Mucosa of descending colon (tissue), 3 donors: ENCODE data around the gene TMEM233. TPM values are rescaled to one million over a fixed set of nuclear protein-coding genes. Genes with fewer than 3 reads are reported as not detected.

Experiments
- ATAC-seq: fragments of 200-7000 bp; cut with Tn5 transposase; one replicate; pipeline ENCODE4 v1.9.1; 2020; ENCODE audit warnings: mild to moderate bottlenecking, moderate library complexity
- DNase-seq, 3 donors: peaks; one replicate each; pipeline ENCODE4 v3.0.0-alpha.2; 2020
- H3K36me3 ChIP-seq: fragments of 200-600 bp; one replicate; pipeline ENCODE4 v1.8.0; 2021; ENCODE audit warnings: low read depth, mild to moderate bottlenecking
- H3K4me1 ChIP-seq: fragments of 200-600 bp; one replicate; pipeline ENCODE4 v1.8.0; 2021; ENCODE audit warnings: low read depth, mild to moderate bottlenecking
- H3K4me3 ChIP-seq: fragments of 200-600 bp; one replicate; pipeline ENCODE4 v1.8.0; 2021; ENCODE audit warnings: mild to moderate bottlenecking
- H3K9me3 ChIP-seq: fragments of 200-600 bp; one replicate; pipeline ENCODE4 v1.8.0; 2021; ENCODE audit warnings: mild to moderate bottlenecking
- CTCF ChIP-seq: fragments of 200-600 bp; IDR thresholded peaks from one replicate; pipeline ENCODE4 v1.8.0; 2022; ENCODE audit warnings: antibody characterized with exemption, mild to moderate bottlenecking
- intact Hi-C, 2 donors: fragments of 100-400 bp; cut with DNase I in 1 of 2; cut with micrococcal nuclease in 1 of 2; formaldehyde crosslinking; loops; one replicate each; pipeline versions ENCODE4 v1.11.0 to v1.11.1; 2022; cut with DNase I, micrococcal nuclease
- total RNA-seq, 3 donors: library from RNA; stranded (reverse); fragmentation: NEBNext Ultra II Directional in 2 of 3; extraction: Animal tissue kit (Norgen Biotek cat#: 25700) in 2 of 3; gene quantifications; one replicate each; pipeline versions ENCODE4 v1.2.1 to v1.2.4, GENCODE V29; 2021 to 2023
- donor health status: DM: no; HTN: no; CAD: no; lungs with moderate emphysema.
- donor health status: DM: no; HTN: no; CAD: no.
- donor health status: DM: no; HTN: yes; CAD: no.

Gene TMEM233
- total RNA-seq, 3 donors from 2014 or later: 0.27 to 0.63 TPM; not detected in 1

- no peak for DNase-seq
- no peaks in the 10 kb centered on the region for H3K9me3 ChIP-seq
- ATAC-seq: no peak
- TF ChIP-seq CTCF: no peak
- no peaks in the 10 kb centered on the region for H3K4me1 ChIP-seq
- H3K4me3 ChIP-seq: no peak overlapping the region
- no peaks in the 10 kb centered on the region for H3K36me3 ChIP-seq
- intact Hi-C loops: no loop called here
Observed at GRCh38 chr12:119624966-119625365, 31.4 kb downstream of the TMEM233 start.

GRCh38 chr12:119627019-119627643, 33.6 kb downstream of the TMEM233 start:
- ATAC-seq: no peak
- intact Hi-C loops: no loop called here
- H3K4me3 ChIP-seq: no peak overlapping the region
- no peaks in the 10 kb centered on the region for H3K9me3 ChIP-seq
- no peak for TF ChIP-seq CTCF
- H3K36me3 ChIP-seq: no peaks in the 10 kb centered on the region
- no peaks in the 10 kb centered on the region for H3K4me1 ChIP-seq
- DNase-seq: no peak

- no peak overlapping the region for H3K4me3 ChIP-seq
- no peak for DNase-seq
- TF ChIP-seq CTCF: no peak
- H3K9me3 ChIP-seq: no peaks in the 10 kb centered on the region
- H3K36me3 ChIP-seq: no peaks in the 10 kb centered on the region
- H3K4me1 ChIP-seq: no peaks in the 10 kb centered on the region
- ATAC-seq: no peak
- intact Hi-C loops: no loop called here
Observed at GRCh38 chr12:119627686-119628085, 34.1 kb downstream of the TMEM233 start.

- Histone ChIP-seq H3K36me3 (no peaks in the 10 kb centered on the region), H3K4me1 (no peaks in the 10 kb centered on the region), H3K4me3 (no peak overlapping the region), H3K9me3 (no peaks in the 10 kb centered on the region)
- ATAC-seq: no peak
- DNase-seq: no peak
- intact Hi-C loops: no loop called here
- TF ChIP-seq CTCF: no peak
Observed at GRCh38 chr12:119630223-119630780, 36.7 kb downstream of the TMEM233 start.

- no peak for TF ChIP-seq CTCF
- ATAC-seq (no peak), DNase-seq (no peak)
- no peaks in the 10 kb centered on the region for H3K36me3 ChIP-seq
- intact Hi-C loops: no loop called here
- no peaks in the 10 kb centered on the region for H3K9me3 ChIP-seq
- H3K4me1 ChIP-seq: no peaks in the 10 kb centered on the region
- no peak overlapping the region for H3K4me3 ChIP-seq
Observed at GRCh38 chr12:119630962-119631550, 37.5 kb downstream of the TMEM233 start.
